DOHH2 (cell line): ENCODE measurements around the gene LGR6.

Source experiments
- H3F3A ChIP-seq: fragments of 200-600 bp; sonication (generic), shearing (Covaris generic); 2 replicates; pipeline ENCODE4 v1.6.0; 2016; ENCODE audit warnings: antibody characterized with exemption, mild to moderate bottlenecking; ENCODE audit not compliant: control insufficient read depth, insufficient read depth
- H3K27ac ChIP-seq: fragments of 200-600 bp; sonication (generic); 2 replicates; pipeline ENCODE4 v1.5.1; 2014; ENCODE audit warnings: low read depth, mild to moderate bottlenecking, low read length, moderate library complexity
- H3K27me3 ChIP-seq: fragments of 200-600 bp; sonication (generic); 2 replicates; pipeline ENCODE4 v1.6.1; 2014; ENCODE audit warnings: mild to moderate bottlenecking, low read length, mixed read lengths; ENCODE audit not compliant: control insufficient read depth
- H3K36me3 ChIP-seq: fragments of 200-600 bp; sonication (generic); 2 replicates; pipeline ENCODE4 v1.6.1; 2014; ENCODE audit warnings: mild to moderate bottlenecking, low read length, moderate library complexity, mixed read lengths; ENCODE audit not compliant: control insufficient read depth
- H3K4me1 ChIP-seq: fragments of 200-600 bp; sonication (generic); 2 replicates; pipeline ENCODE4 v1.6.1; 2014; ENCODE audit warnings: mild to moderate bottlenecking, low read length, mixed read lengths; ENCODE audit not compliant: control insufficient read depth
- H3K4me2 ChIP-seq: fragments of 200-600 bp; sonication (generic); 2 replicates; pipeline ENCODE4 v1.6.0; 2014; ENCODE audit warnings: mild to moderate bottlenecking, low read length, moderate library complexity
- H3K4me3 ChIP-seq: fragments of 200-600 bp; sonication (generic); 2 replicates; pipeline ENCODE4 v1.5.1; 2014; ENCODE audit warnings: mild to moderate bottlenecking, low read length, mixed read lengths
- H3K79me2 ChIP-seq: fragments of 200-600 bp; sonication (generic); 2 replicates; pipeline ENCODE4 v1.6.1; 2014; ENCODE audit warnings: mild to moderate bottlenecking, low read length, mixed read lengths; ENCODE audit not compliant: control insufficient read depth
- H3K9me2 ChIP-seq: fragments of 200-600 bp; sonication (generic); replicated peaks from 2 replicates; pipeline ENCODE4 v1.6.1; 2014; ENCODE audit warnings: mild to moderate bottlenecking, low read length, mixed read lengths; ENCODE audit not compliant: control insufficient read depth
- H3K9me3 ChIP-seq: fragments of 200-600 bp; sonication (generic); 2 replicates; pipeline ENCODE4 v1.6.1; 2014; ENCODE audit warnings: antibody characterized with exemption, low read length, mixed read lengths; ENCODE audit not compliant: control insufficient read depth, insufficient read depth
- H4K20me1 ChIP-seq: fragments of 200-600 bp; sonication (generic); 2 replicates; pipeline ENCODE4 v1.6.0; 2014; ENCODE audit warnings: low read depth, mild to moderate bottlenecking, antibody characterized with exemption, low read length, moderate library complexity; ENCODE audit not compliant: control insufficient read depth, insufficient read depth
- CTCF ChIP-seq: fragments of 200-600 bp; sonication (generic); IDR thresholded peaks from one replicate; pipeline ENCODE4 v1.5.1; 2014; ENCODE audit warnings: antibody characterized with exemption, mild to moderate bottlenecking, low read depth, low read length; ENCODE audit not compliant: poor library complexity, severe bottlenecking
- EZH2phosphoT487 ChIP-seq: fragments of 200-600 bp; sonication (generic); IDR thresholded peaks from 2 replicates; pipeline ENCODE4 v1.6.1; 2017; ENCODE audit warnings: borderline replicate concordance, mild to moderate bottlenecking, antibody characterized with exemption, low read length, moderate library complexity, mixed read lengths

Gene LGR6

GRCh38 chr1:202357506-202357905 lies 163.9 kb downstream of the LGR6 start:
- no peaks in the 10 kb centered on the region for H3K27me3 ChIP-seq
- H4K20me1 ChIP-seq, result no peaks in the 10 kb centered on the region
- H3K79me2 ChIP-seq, result peaks cover 63% of the 10 kb centered on the region
- H3K9me3 ChIP-seq, result no peaks in the 10 kb centered on the region
- no peaks in the 10 kb centered on the region for H3K4me1 ChIP-seq
- H3F3A ChIP-seq, result no peaks in the 10 kb centered on the region
- H3K4me2 ChIP-seq, result no peak overlapping the region
- H3K36me3 ChIP-seq, result no peaks in the 10 kb centered on the region
- no peak overlapping the region for H3K27ac ChIP-seq
- no peak for TF ChIP-seq CTCF
- H3K9me2 ChIP-seq, result no peaks in the 10 kb centered on the region
- no peak overlapping the region for H3K4me3 ChIP-seq

DNA sequence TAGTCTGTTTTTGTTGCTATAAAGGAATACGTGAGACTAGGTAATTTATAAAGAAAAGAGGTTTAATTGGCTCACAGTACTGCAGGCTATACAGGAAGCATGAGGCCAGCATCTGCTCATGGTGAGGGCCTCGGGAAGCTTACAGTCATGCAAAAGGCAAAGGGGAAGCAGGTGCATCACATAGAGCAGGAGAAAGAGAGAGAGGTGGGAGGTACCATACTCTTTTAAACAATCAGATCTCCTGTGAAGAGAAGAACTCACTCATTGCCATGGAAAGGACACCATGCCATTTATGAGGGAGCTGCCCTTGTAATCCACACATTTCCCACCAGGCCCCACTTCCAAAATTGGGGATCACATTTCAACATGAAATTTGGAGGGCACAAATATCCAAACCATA lies 167.6 kb downstream of the LGR6 start:
- no peaks in the 10 kb centered on the region for H3F3A ChIP-seq
- no peaks in the 10 kb centered on the region for H4K20me1 ChIP-seq
- H3K4me1 ChIP-seq, result no peaks in the 10 kb centered on the region
- H3K9me2 ChIP-seq, result no peaks in the 10 kb centered on the region
- no peaks in the 10 kb centered on the region for H3K27me3 ChIP-seq
- peaks cover 44% of the 10 kb centered on the region for H3K79me2 ChIP-seq
- H3K9me3 ChIP-seq, result no peaks in the 10 kb centered on the region
- no peak overlapping the region for H3K4me2 ChIP-seq
- TF ChIP-seq CTCF (no peak), EZH2phosphoT487 (no peak)
- no peak overlapping the region for H3K4me3 ChIP-seq
- H3K27ac ChIP-seq, result no peak overlapping the region
- H3K36me3 ChIP-seq, result no peaks in the 10 kb centered on the region

DNA sequence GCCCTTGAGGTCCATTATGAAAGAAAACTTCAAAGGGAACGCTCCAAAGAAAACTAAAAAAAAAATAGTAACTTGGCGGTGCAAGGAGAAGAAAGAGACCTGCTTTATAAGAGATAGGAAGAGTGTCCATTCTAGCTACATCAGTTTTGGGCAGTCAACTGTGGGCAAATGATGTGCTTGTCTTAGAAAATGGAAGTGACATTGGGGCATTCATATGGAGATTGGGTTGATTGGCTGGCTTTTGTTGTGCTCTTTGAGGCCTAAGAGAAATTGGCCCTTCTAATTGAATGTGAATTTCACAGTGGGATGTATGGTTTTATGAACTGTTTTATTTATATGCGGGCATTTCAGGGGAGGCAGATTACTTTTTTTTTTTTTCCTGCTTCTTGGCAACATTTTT lies 168.1 kb downstream of the LGR6 start:
- H3K79me2 ChIP-seq, result peaks cover 41% of the 10 kb centered on the region
- H3K4me3 ChIP-seq, result no peak overlapping the region
- no peak overlapping the region for H3K4me2 ChIP-seq

More for the DNA sequence above, 168.1 kb downstream of the LGR6 start:
- Histone ChIP-seq H3K27me3 (no peaks in the 10 kb centered on the region), H3K9me2 (no peaks in the 10 kb centered on the region), H3K36me3 (no peaks in the 10 kb centered on the region), H3K9me3 (no peaks in the 10 kb centered on the region), H3K27ac (no peak overlapping the region), H3K4me1 (no peaks in the 10 kb centered on the region), H3F3A (no peaks in the 10 kb centered on the region), H4K20me1 (no peaks in the 10 kb centered on the region)
- TF ChIP-seq CTCF (no peak), EZH2phosphoT487 (no peak)
